ENCODE data around the gene MSRB3.
"Not testable (repeated sequence)": the region's sequence is repeated elsewhere in the genome, so short reads cannot be mapped to it uniquely, and the experiment has no call there.

MSRB3 gene

GRCh38 chr12:65407388-65408149 is 129.1 kb downstream of the MSRB3 start:
- DNase-seq, result no peak

DNA sequence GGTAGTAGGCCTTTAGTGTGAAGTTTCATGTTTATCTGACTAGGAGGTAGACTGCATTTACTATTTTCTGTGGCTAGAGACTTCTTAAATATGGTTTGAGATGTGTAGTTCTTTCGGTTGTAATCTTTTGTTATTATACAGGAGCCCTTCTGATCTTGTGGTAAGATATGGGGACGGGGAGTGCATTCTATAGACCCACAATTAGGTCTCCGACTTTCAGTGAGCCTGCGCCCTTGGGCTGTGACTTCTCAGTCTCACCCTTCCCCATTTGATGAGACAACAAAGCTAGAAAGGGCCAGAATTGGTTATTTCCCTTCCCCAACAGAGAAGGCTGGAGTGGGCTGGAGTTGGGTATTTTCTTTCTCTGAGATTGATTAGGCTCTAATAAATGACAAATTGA is 130.0 kb downstream of the MSRB3 start:
- DNase-seq, result no peak

DNA sequence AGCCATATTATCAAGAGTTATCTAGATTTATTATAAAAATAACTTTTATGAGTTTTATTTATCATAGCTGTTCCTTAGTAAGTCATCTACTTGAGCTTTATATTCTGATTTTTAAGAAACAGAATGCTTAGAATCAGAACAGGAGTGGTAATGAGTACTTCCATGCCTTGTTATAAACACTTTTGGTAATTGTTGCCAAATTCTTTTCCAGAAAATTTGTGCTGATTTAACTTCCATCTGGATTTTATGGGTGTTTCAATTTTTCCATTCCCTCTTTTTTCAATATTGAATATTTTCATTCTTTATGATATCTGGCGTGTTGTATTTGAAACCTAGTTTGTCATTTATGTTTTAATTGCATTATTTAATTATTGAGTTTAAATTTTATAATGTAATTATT is 131.2 kb downstream of the MSRB3 start:
- no peak for DNase-seq

DNA sequence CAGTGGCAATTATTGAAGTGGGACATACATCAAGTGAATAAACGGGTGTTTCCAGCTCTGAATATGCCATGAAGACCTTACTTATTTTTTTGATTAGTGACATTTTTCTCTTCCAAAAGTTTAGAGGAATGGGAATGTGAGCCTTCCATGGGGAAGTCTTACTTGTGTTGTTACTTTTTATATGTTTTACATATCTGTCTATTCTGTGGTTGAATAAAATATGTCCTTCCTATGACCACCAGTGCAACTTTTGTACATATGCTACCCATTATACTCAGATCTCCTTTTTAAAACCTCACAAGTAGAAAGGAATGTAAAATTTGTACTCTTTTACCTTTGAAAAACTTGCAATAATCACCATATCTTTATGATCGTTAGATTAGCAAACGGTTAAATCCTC is 132.7 kb downstream of the MSRB3 start:
- no peak for DNase-seq

GRCh38 chr12:65414526-65414925 is 136.0 kb downstream of the MSRB3 start:
- no peak for DNase-seq

DNA sequence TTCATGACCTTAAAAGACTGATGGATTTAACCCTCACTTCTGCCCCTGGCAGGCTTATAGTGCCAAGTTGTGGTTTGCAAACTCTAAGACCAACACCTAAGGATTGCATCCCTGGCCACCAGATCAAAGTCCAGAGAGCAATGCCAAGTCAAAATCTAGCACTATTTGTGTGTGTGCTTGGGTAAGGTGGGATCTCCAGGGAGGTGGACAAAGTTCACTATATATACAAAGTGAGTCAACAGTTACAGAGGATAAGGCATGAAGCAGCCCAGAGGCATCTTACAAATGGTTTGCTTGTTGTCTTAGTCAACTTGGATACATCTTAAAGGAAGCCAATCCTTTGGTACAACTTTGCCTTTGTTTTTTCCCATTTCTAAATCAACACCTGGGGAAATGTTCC is 137.3 kb downstream of the MSRB3 start:
- no peak for DNase-seq

GRCh38 chr12:65419284-65420072 is 141.0 kb downstream of the MSRB3 start:
- DNase-seq, result no peak

DNA sequence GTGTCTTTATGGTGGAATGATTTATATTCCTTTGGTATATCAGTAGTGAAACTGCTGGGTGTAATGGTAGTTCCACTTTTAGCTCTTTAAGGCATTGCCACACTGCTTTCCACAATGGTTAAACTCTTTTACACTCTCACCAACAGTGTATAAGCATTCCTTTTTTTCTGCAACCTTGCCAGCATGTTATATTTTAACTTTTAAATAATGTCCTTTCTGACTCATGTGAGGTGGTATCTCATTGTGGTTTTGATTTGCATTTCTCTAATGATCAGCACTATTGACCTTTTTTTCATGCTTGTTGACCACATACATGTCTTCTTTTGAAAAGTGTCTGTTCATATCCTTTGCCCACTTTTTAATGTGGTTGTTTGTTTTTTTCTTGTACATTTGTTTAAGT is 142.5 kb downstream of the MSRB3 start:
- DNase-seq, result no peak

DNA sequence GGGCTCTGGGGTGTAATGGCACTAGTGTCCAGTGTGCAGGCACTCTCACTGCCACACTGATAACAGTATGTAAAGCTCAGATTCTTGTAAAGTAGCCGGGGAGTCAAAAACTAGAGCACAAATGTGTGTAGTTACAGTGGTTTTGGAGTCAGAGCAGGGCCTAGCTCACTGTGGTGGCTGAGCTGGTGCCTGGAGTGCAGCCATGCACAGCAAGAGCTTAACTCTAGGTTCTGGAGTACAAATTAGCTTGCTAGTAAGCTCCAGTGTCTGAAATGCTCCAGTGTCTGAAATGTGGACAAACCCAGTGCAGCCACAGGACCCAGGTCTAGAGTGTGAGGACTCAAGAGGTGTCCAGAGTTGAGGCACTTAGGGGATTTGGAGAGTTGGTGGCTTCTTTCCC is 149.2 kb downstream of the MSRB3 start:
- DNase-seq, result no peak

GRCh38 chr12:65430006-65430405 is 151.5 kb downstream of the MSRB3 start:
- no peak for DNase-seq

GRCh38 chr12:65430571-65431306 is 152.3 kb downstream of the MSRB3 start:
- DNase-seq, result no peak

GRCh38 chr12:65432114-65432513 is 153.6 kb downstream of the MSRB3 start:
- no peak for DNase-seq

GRCh38 chr12:65432651-65433050 is 154.2 kb downstream of the MSRB3 start:
- no peak for DNase-seq

DNA sequence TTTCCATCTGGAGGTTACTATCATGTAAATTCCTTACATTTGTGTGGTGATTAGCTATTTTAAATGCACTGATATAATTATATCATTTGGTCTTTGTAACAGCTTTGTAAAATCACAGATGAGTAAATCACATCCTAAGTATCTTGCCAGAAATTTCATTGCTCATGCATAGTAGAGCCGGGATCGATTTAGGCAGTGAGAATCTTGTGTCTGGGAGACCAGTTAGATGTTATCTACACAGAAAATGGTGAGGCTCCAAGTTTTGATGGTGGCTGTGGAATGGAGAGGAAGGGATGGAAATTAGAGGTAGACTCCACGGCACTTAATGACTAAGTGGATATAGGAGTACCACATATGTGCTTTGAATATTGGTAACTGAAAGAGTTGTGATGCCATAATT is 156.3 kb downstream of the MSRB3 start:
- no peak for DNase-seq

DNA sequence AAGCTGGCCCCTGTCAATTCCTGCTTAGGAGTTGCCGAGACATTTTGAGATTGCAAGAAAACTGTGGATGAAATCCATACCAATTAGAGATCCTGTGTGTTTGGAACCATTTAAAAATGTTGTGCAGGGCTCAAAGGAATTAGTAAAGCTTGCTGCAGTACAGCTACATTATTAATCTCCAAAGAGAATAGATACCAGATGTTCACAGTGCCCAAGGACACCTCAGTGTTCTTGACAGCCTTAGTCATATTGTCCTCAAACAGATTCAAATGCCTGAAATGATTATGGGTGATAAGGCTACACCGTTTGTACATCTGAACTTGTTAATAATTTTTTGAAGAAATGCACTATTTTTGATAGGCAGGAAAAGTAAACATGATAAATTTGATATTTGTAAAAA is 164.6 kb downstream of the MSRB3 start:
- DNase-seq, result no peak

GRCh38 chr12:65444996-65445395 is 166.5 kb downstream of the MSRB3 start:
- no peak for DNase-seq

DNA sequence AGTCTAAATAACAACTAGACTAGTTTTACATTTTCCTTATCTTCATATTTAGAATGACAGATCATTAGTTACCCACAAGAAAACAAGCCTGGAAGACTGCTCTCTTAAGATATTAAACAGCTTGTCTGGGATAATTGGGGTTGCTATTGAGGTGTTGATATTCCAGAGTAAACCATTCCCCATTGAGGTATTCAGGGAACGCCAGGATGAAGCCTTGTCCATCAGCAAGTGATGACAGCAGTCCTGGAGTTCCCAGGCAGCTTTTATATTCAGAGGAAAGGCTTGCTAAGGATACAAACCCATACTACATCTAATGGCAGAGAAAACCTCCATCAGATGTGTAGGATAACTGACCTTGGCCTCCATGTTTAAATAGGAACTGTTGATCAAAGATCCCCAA is 168.4 kb downstream of the MSRB3 start:
- no peak for DNase-seq

DNA sequence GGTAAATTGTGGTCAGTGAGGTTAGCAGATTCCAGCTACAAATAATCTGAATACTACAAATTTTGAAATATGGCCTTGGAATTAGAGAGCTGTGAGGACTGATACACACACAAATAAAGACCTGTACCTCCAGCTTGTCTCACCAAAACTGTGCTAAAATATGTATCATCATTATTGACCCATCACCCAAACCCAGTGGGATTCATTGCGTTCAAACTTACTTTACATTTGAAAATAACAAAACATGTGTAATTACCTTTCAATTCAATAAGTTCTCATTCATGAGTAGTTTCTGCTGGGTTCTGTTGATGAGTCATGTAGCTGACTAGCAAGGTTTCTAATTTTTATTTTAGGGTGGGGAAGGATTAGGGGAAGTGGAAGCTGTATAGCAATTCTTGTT is 170.9 kb downstream of the MSRB3 start:
- no peak for DNase-seq

DNA sequence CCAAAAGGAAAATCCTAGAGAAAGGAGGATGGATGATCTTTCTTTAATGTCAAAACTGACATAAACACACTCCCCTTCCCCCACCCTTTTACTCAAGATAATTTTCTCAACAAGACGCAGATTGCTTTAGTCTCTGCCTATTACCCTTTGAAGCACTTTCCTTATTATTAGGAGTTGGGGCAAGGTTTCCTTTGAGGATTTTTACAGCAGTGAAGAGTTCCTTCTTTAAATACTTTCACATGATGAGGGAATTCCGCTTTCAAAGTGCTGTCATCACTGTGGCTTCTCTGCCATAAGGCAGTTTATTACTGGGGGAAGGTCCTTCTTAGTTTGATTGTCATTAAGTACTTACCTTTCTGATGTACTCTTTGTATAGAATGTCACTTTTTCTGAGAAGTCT is 172.1 kb downstream of the MSRB3 start:
- DNase-seq, result no peak

DNA sequence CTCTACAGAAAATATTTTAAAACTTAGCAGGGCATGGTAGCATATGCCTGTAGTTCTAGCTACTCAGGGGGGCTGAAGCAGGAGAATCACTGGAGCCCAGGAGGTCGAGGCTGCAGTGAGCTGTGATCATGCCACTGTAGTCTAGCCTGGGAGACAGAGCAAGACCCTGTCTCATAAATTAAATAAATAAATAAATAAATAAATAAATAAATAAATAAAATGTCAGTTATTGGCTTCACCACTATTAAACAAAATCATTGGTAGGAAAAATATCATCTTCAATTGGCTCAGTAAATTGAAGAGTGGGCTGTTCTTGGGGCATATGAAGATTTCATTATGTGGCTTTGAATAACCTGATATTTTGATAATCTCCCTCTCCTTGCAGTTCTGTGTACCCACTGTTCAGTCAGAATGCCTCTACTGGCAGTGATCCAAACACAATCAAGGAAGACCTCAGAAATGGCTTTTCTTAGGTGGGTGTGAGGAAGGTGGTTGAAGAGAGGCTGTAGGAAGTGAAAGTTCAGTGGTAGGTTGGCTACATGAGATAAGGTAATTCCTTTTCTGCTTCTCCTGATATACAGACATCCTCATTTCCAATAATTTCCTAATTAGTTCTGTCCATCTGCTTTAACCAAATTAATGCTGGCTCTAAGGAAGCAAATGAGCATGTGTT is 175.8 kb downstream of the MSRB3 start:
- DNase-seq, result no peak

GRCh38 chr12:65457341-65457740 is 178.9 kb downstream of the MSRB3 start:
- DNase-seq, result not testable (repeated sequence)

GRCh38 chr12:65458718-65459117 is 180.2 kb downstream of the MSRB3 start:
- DNase-seq, result no peak

DNA sequence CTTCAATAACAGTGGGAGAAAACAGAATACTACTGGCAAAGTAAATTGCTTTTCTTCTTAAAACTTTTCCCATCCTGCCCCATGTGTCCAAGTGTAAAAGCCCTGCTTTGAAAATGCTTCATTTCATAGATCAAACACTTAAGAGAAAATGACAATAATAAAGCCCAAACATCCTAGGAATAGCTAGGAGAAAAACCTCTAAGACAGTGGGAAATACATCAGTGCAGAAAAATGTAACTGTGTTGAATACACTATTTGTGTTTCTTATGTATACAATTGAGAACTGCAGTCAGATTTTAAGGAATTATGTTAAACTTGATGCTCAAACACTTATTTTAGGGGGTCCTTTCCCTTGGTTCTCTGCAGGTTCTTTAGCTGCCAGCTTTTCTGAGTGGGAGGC is 181.1 kb downstream of the MSRB3 start:
- no peak for DNase-seq
